Effector memory CD4-positive, alpha-beta T cell (primary cell): ENCODE data around the gene AP1G2.
A peak's percentile ranks its signal among the peaks of the same experiment; 100 is the strongest.
"Not testable (repeated sequence)": the region's sequence is repeated elsewhere in the genome, so short reads cannot be mapped to it uniquely, and the experiment has no call there.

Experiments
- DNase-seq, 3 donors: peaks; one replicate each; pipeline ENCODE4 v3.0.0-alpha.2; 2020
- H3K27ac ChIP-seq: 2 replicates; pipeline ENCODE4 v1.7.0; 2013; ENCODE audit warnings: mild to moderate bottlenecking, low read length, moderate library complexity; ENCODE audit not compliant: insufficient read depth, poor library complexity, severe bottlenecking
- H3K27me3 ChIP-seq: replicated peaks from 2 replicates; pipeline ENCODE4 v1.7.0; 2013; ENCODE audit warnings: mild to moderate bottlenecking, low read length; ENCODE audit not compliant: insufficient read depth, control insufficient read depth, poor library complexity, severe bottlenecking
- H3K36me3 ChIP-seq: 2 replicates; pipeline ENCODE4 v1.7.0; 2013; ENCODE audit warnings: mild to moderate bottlenecking, low read length, moderate library complexity; ENCODE audit not compliant: control insufficient read depth, insufficient read depth
- H3K4me1 ChIP-seq: 2 replicates; pipeline ENCODE4 v1.7.0; 2013; ENCODE audit warnings: low read length, mild to moderate bottlenecking; ENCODE audit not compliant: control insufficient read depth, insufficient read depth, poor library complexity, severe bottlenecking
- H3K4me3 ChIP-seq: 2 replicates; pipeline ENCODE4 v1.7.0; 2013; ENCODE audit warnings: low read length, low read depth, mild to moderate bottlenecking; ENCODE audit not compliant: insufficient read depth, poor library complexity, severe bottlenecking
- H3K9me3 ChIP-seq: 2 replicates; pipeline ENCODE4 v1.7.0; 2013; ENCODE audit warnings: mild to moderate bottlenecking, low read length, moderate library complexity; ENCODE audit not compliant: control insufficient read depth
- total RNA-seq, 3 donors: gene quantifications; one replicate each; lab custom pipeline; 2026; lab: John Stamatoyannopoulos, UW

AP1G2 gene
- total RNA-seq = 133 to 201 (median 175) reads per million in 3 donors

GRCh38 chr14:23567186-23568020 lies at the start of gene AP1G2:
Gene AP1G2, minus strand, starts transcription at chr14:23567791. Its CDS starts 477 bp downstream, at chr14:23567314.
- peak; percentile 65 to 80 (median 74) for DNase-seq
- Histone ChIP-seq H3K27ac (peak within 1 kb of the TSS; percentile 78), H3K4me3 (peak within 1 kb of the TSS; percentile 81), H3K9me3 (no peaks in the 10 kb centered on the region), H3K27me3 (no peaks in the 10 kb centered on the region), H3K36me3 (peaks cover 25% of the 10 kb centered on the region), H3K4me1 (peaks cover 19% of the 10 kb centered on the region)

- H3K4me1 ChIP-seq = peaks cover 8% of the 10 kb centered on the region
- H3K9me3 ChIP-seq = no peaks in the 10 kb centered on the region
- no peaks in the 10 kb centered on the region for H3K27me3 ChIP-seq
- no peaks in the 10 kb centered on the region for H3K36me3 ChIP-seq
- no peak for DNase-seq
- H3K4me3 ChIP-seq = no peak overlapping the region
- no peak overlapping the region for H3K27ac ChIP-seq
Measured at GRCh38 chr14:23615856-23616255, 48.3 kb upstream of the AP1G2 start.

GRCh38 chr14:23614395-23614828 lies 46.8 kb upstream of the AP1G2 start:
- Histone ChIP-seq H3K4me1 (peaks cover 22% of the 10 kb centered on the region), H3K4me3 (no peak overlapping the region), H3K36me3 (no peaks in the 10 kb centered on the region), H3K27me3 (no peaks in the 10 kb centered on the region), H3K27ac (no peak overlapping the region), H3K9me3 (no peaks in the 10 kb centered on the region)
- no peak for DNase-seq

GRCh38 chr14:23613242-23614070 lies 45.9 kb upstream of the AP1G2 start:
- Histone ChIP-seq H3K4me1 (peaks cover 23% of the 10 kb centered on the region), H3K4me3 (no peak overlapping the region), H3K36me3 (no peaks in the 10 kb centered on the region), H3K9me3 (no peaks in the 10 kb centered on the region), H3K27me3 (no peaks in the 10 kb centered on the region), H3K27ac (no peak overlapping the region)
- no peak for DNase-seq

- no peak overlapping the region for H3K27ac ChIP-seq
- H3K4me1 ChIP-seq = peaks cover 23% of the 10 kb centered on the region
- no peaks in the 10 kb centered on the region for H3K27me3 ChIP-seq
- no peak overlapping the region for H3K4me3 ChIP-seq
- H3K9me3 ChIP-seq = no peaks in the 10 kb centered on the region
- H3K36me3 ChIP-seq = no peaks in the 10 kb centered on the region
- no peak for DNase-seq
Measured at GRCh38 chr14:23612802-23613201, 45.2 kb upstream of the AP1G2 start.

- Histone ChIP-seq H3K27ac (no peak overlapping the region), H3K36me3 (no peaks in the 10 kb centered on the region), H3K9me3 (no peaks in the 10 kb centered on the region), H3K4me1 (peaks cover 23% of the 10 kb centered on the region), H3K27me3 (no peaks in the 10 kb centered on the region), H3K4me3 (no peak overlapping the region)
- no peak for DNase-seq
Measured at GRCh38 chr14:23612354-23612732, 44.8 kb upstream of the AP1G2 start.

GRCh38 chr14:23610815-23611289 lies 43.3 kb upstream of the AP1G2 start:
- DNase-seq = no peak
- H3K4me3 ChIP-seq = no peak overlapping the region
- no peaks in the 10 kb centered on the region for H3K27me3 ChIP-seq
- peak overlapping the region; percentile 47 for H3K27ac ChIP-seq
- H3K36me3 ChIP-seq = no peaks in the 10 kb centered on the region
- peaks cover 23% of the 10 kb centered on the region for H3K4me1 ChIP-seq
- H3K9me3 ChIP-seq = no peaks in the 10 kb centered on the region

GRCh38 chr14:23610090-23610814 lies 42.7 kb upstream of the AP1G2 start:
- Histone ChIP-seq H3K27ac (peak overlapping the region; percentile 47), H3K4me3 (no peak overlapping the region)

GRCh38 chr14:23609411-23610089 lies 42.0 kb upstream of the AP1G2 start:
- Histone ChIP-seq H3K27ac (peak overlapping the region; percentile 47), H3K4me1 (peaks cover 23% of the 10 kb centered on the region)
- DNase-seq, H3K9me3 ChIP-seq, H3K4me3 ChIP-seq, H3K27me3 ChIP-seq, H3K36me3 ChIP-seq: not testable (repeated sequence)

More at GRCh38 chr14:23610090-23610814, 42.7 kb upstream of the AP1G2 start:
- Histone ChIP-seq H3K4me1 (peaks cover 23% of the 10 kb centered on the region), H3K27me3 (no peaks in the 10 kb centered on the region), H3K9me3 (no peaks in the 10 kb centered on the region), H3K36me3 (no peaks in the 10 kb centered on the region)
- DNase-seq = no peak
